Measurements from ENCODE around the gene MANEA.
A peak's percentile ranks its signal among the peaks of the same experiment; 100 is the strongest.

The MANEA gene

GRCh38 chr6:95587989-95588388 is 10.7 kb downstream of the MANEA start:
- no peak for DNase-seq (ENCODE audit: low read depth)
- TF ChIP-seq, protein P1, sequence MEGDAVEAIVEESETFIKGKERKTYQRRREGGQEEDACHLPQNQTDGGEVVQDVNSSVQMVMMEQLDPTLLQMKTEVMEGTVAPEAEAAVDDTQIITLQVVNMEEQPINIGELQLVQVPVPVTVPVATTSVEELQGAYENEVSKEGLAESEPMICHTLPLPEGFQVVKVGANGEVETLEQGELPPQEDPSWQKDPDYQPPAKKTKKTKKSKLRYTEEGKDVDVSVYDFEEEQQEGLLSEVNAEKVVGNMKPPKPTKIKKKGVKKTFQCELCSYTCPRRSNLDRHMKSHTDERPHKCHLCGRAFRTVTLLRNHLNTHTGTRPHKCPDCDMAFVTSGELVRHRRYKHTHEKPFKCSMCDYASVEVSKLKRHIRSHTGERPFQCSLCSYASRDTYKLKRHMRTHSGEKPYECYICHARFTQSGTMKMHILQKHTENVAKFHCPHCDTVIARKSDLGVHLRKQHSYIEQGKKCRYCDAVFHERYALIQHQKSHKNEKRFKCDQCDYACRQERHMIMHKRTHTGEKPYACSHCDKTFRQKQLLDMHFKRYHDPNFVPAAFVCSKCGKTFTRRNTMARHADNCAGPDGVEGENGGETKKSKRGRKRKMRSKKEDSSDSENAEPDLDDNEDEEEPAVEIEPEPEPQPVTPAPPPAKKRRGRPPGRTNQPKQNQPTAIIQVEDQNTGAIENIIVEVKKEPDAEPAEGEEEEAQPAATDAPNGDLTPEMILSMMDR (IDR thresholded peaks at IDR 0.05; ENCODE audit: insufficient read depth, low read depth, low read length, missing control alignments): no peak
- H3K4me3 ChIP-seq (ENCODE audit: low read depth, low read length): peak overlapping the region; percentile 8; the same call in 1 of the 2 replicates

DNA sequence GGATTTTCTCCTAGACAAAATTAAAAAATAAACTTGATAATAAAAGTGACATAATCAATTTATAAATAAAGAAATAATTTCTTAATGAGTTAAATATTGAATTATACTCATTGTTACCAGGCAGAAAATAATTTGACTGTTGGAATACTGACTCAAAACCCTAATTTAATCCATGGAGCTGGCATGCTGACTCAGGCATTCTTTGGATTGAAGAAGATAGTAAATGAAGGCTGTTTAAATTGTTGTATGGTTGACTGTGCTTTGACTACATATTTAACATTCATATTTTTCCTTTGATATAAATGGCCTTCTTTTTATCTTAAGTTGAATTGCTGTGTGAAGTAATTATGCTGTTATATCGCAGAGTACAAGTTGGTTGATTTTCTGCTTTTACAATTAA is 11.7 kb downstream of the MANEA start:
- no peak overlapping the region for H3K4me3 ChIP-seq (ENCODE audit: low read depth, low read length)
- TF ChIP-seq, protein P1 (IDR thresholded peaks at IDR 0.05; ENCODE audit: insufficient read depth, low read depth, low read length, missing control alignments): no peak
- DNase-seq (ENCODE audit: low read depth): no peak

- TF ChIP-seq, protein P1 (IDR thresholded peaks at IDR 0.05; ENCODE audit: insufficient read depth, low read depth, low read length, missing control alignments): no peak
- DNase-seq (ENCODE audit: low read depth): no peak
- H3K4me3 ChIP-seq (ENCODE audit: low read depth, low read length): no peak overlapping the region
Observed at GRCh38 chr6:95589826-95590570, 12.7 kb downstream of the MANEA start.

GRCh38 chr6:95593025-95593424 is 15.7 kb downstream of the MANEA start:
- no peak overlapping the region for H3K4me3 ChIP-seq (ENCODE audit: low read depth, low read length)
- DNase-seq (ENCODE audit: low read depth): no peak
- TF ChIP-seq, protein P1 (IDR thresholded peaks at IDR 0.05; ENCODE audit: insufficient read depth, low read depth, low read length, missing control alignments): no peak

DNA sequence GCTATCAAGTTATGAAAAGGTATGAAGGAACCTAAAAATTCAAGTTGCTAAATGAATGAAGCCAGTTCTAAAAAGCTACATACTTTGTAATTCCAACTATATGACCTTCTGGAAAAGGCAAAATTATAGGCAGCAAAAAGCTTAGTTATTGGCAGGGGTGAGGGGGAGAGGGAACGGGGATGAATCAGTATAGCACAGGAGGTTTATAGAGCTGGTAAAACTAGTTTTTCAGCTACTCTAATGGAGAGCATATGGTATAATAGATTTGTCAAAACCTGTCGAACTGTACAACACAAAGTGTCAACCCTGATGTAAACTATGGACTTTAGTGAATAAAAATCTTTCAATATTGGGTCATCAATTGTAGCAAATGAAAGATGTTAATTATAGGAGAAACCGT is 18.7 kb downstream of the MANEA start:
- TF ChIP-seq, protein P1 (IDR thresholded peaks at IDR 0.05; ENCODE audit: insufficient read depth, low read depth, low read length, missing control alignments): no peak
- H3K4me3 ChIP-seq (ENCODE audit: low read depth, low read length): no peak overlapping the region
- no peak for DNase-seq (ENCODE audit: low read depth)

- TF ChIP-seq, protein P1 (IDR thresholded peaks at IDR 0.05; ENCODE audit: insufficient read depth, low read depth, low read length, missing control alignments): no peak
- no peak overlapping the region for H3K4me3 ChIP-seq (ENCODE audit: low read depth, low read length)
- no peak for DNase-seq (ENCODE audit: low read depth)
Observed at GRCh38 chr6:95599706-95600105, 22.4 kb downstream of the MANEA start.

DNA sequence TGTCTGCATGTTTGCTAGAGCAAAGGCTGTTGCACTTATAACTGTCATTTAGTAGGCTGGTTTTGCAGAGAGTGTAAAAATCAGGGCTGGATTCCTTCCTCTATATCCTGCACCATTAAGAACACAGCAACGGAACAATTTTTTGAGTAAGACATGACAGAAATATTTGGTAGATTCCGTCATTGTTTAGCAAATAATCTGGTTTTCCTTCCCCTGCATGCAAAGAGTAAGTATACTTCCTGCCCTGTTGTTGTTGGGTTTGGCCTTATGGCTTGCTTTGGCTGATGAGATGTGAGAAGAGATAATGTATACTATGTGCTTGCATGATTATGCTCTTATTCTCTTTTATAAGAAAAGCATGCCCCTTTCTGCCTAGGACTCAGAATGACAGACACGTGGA is 23.8 kb downstream of the MANEA start:
- TF ChIP-seq, protein P1 (IDR thresholded peaks at IDR 0.05; ENCODE audit: insufficient read depth, low read depth, low read length, missing control alignments): no peak
- no peak overlapping the region for H3K4me3 ChIP-seq (ENCODE audit: low read depth, low read length)
- DNase-seq (ENCODE audit: low read depth): no peak

Data from GM12865 (cell line).